GM10248 (cell line): Measurements from ENCODE around the gene FBXO15.

ENCODE experiments used
- CTCF ChIA-PET: fragments of 300-600 bp; sonication (Branson Sonifier 250); formaldehyde crosslinking; extraction: SDS; loops from one replicate; lab custom pipeline; 2021; ENCODE audit warnings: antibody characterized with exemption; lab: Yijun Ruan, JAX
- POLR2A ChIA-PET: fragments of 350-650 bp; sonication (Branson Sonifier 250); formaldehyde crosslinking; extraction: SDS; loops from one replicate; lab custom pipeline; 2020; ENCODE audit warnings: antibody characterized with exemption; lab: Yijun Ruan, JAX
- DNase-seq: peaks from one replicate; pipeline ENCODE4 v3.0.0; 2012; ENCODE audit errors: extremely low spot score
- CTCF ChIP-seq: IDR thresholded peaks from 2 replicates; pipeline ENCODE4 v1.5.1; 2012; ENCODE audit warnings: mild to moderate bottlenecking, low read depth; ENCODE audit errors: extremely low read depth, missing control alignments, control extremely low read depth

The FBXO15 gene

GRCh38 chr18:74092922-74093321 is 54.7 kb downstream of the FBXO15 start:
- no peak for DNase-seq
- TF ChIP-seq CTCF = no peak
- POLR2A ChIA-PET = no interaction called here
- CTCF ChIA-PET = no interaction called here

GRCh38 chr18:74084184-74084855 is 63.3 kb downstream of the FBXO15 start:
- no peak for DNase-seq
- TF ChIP-seq CTCF = no peak
- CTCF ChIA-PET = interaction anchor here (0.8 to 1.5 kb wide), 3 partner anchors 7 to 12 kb away, joined by 3 read pairs; no protein-coding TSS in a partner anchor
- POLR2A ChIA-PET = no interaction called here

GRCh38 chr18:74083557-74083952 is 64.1 kb downstream of the FBXO15 start:
- no peak for DNase-seq
- TF ChIP-seq CTCF = no peak
- POLR2A ChIA-PET = no interaction called here
- CTCF ChIA-PET = interaction anchor here (0.8 to 1.5 kb wide), 4 partner anchors 8 to 31 kb away, joined by 3 read pairs; no protein-coding TSS in a partner anchor

- no peak for TF ChIP-seq CTCF
- DNase-seq = no peak
- ChIA-PET CTCF (interaction anchor here (0.7 to 1.5 kb wide), 9 partner anchors 9 to 44 kb away, joined by 3 to 7 read pairs (median 3); no protein-coding TSS in a partner anchor), POLR2A (no interaction called here)
These were observed 64.7 kb downstream of the FBXO15 start for GRCh38 chr18:74082742-74083556.

- DNase-seq = peak; percentile 61
- ChIA-PET POLR2A (no interaction called here), CTCF (interaction anchor here (0.7 to 1.4 kb wide), 6 partner anchors 8 to 44 kb away, joined by 3 to 7 read pairs (median 3); no protein-coding TSS in a partner anchor)
- peak; percentile 50 for TF ChIP-seq CTCF
These were observed 65.5 kb downstream of the FBXO15 start for GRCh38 chr18:74081966-74082741.

GRCh38 chr18:74078257-74078656 is 69.4 kb downstream of the FBXO15 start:
- DNase-seq = no peak
- no peak for TF ChIP-seq CTCF
- ChIA-PET POLR2A (no interaction called here), CTCF (no interaction called here)
